K562 (cell line): Measurements from ENCODE around the gene CDC42EP2. TPM values are rescaled to one million over a fixed set of nuclear protein-coding genes. Genes with fewer than 3 reads are reported as not detected.
"Not testable (repeated sequence)": the region's sequence is repeated elsewhere in the genome, so short reads cannot be mapped to it uniquely, and the experiment has no call there.

Source experiments
- ATAC-seq: fragments of 200-7000 bp; cut with Tn5 transposase; 3 replicates; pipeline ENCODE4 v1.9.1; 2020; ENCODE audit warnings: moderate library complexity
- BruUV-seq: library from RNA; stranded (reverse); fragments of 400-500 nt; replicated peaks from 2 replicates; lab custom pipeline; 2021; lab: Mats Ljungman, UMichigan
- CTCF ChIA-PET: fragments of 300-600 bp; formaldehyde crosslinking; extraction: SDS; loops from one replicate; lab custom pipeline; 2021; ENCODE audit warnings: low intra/inter-chr PET ratio; lab: Yijun Ruan, JAX
- POLR2A ChIA-PET: fragments of 300-600, 350-650 bp; sonication (Branson Sonifier 250); formaldehyde crosslinking; extraction: SDS; loops from one replicate; lab custom pipeline; 2021; ENCODE audit warnings: antibody characterized with exemption, inconsistent platforms; lab: Yijun Ruan, JAX
- DNase-seq, 4 experiments: peaks; one replicate each; pipeline versions ENCODE4 v3.0.0 to v3.0.0-alpha.2; 2011 to 2018; ENCODE audit warnings: low spot score in 3 of 4, mixed read lengths in 3 of 4; ENCODE audit errors: extremely low read depth in 1 of 4
- FAIRE-seq: peaks from 2 replicates; lab custom pipeline; 2011; peaks lifted over from hg19 to GRCh38; lab: Jason Lieb, UNC
- H2AFZ ChIP-seq: 2 replicates; pipeline ENCODE4 v1.6.0; 2011; ENCODE audit warnings: low read depth, low read length, control low read depth, inconsistent platforms
- H3K27ac ChIP-seq: fragments of 200-600 bp; 3 replicates; pipeline ENCODE4 v1.8.0; 2011; ENCODE audit warnings: low read depth, mild to moderate bottlenecking, control low read depth, inconsistent platforms, low read length, moderate library complexity, mixed read lengths; ENCODE audit errors: extremely low read depth
- H3K27me3 ChIP-seq, 2 experiments: fragments of 300-600 bp in 1 of 2; 2 replicates in 1 of 2; 3 replicates in 1 of 2; pipeline versions ENCODE4 v1.6.0 to v1.8.0; 2011; ENCODE audit warnings: inconsistent platforms in 2 of 2, low read length in 2 of 2, mild to moderate bottlenecking in 1 of 2, mixed read lengths in 1 of 2, moderate library complexity in 1 of 2; ENCODE audit not compliant: control insufficient read depth in 2 of 2, insufficient read depth in 2 of 2
- H3K36me3 ChIP-seq: fragments of 300-600 bp; 3 replicates; pipeline ENCODE4 v1.8.0; 2011; ENCODE audit warnings: mild to moderate bottlenecking, low read length, inconsistent platforms; ENCODE audit not compliant: control insufficient read depth, insufficient read depth
- H3K4me1 ChIP-seq, 2 experiments: fragments of 200-600 bp in 1 of 2; replicated peaks in 1 of 2; 2 replicates in 1 of 2; 3 replicates in 1 of 2; pipeline versions ENCODE4 v1.5.1 to v1.8.0; 2011; ENCODE audit warnings: inconsistent platforms in 2 of 2, low read length in 2 of 2, mild to moderate bottlenecking in 1 of 2, mixed read lengths in 1 of 2, moderate library complexity in 1 of 2; ENCODE audit not compliant: control insufficient read depth in 2 of 2, insufficient read depth in 2 of 2
- H3K4me2 ChIP-seq: 2 replicates; pipeline ENCODE4 v1.6.1; 2011; ENCODE audit warnings: low read length, control low read depth, inconsistent platforms, mixed read lengths; ENCODE audit not compliant: insufficient read depth
- H3K4me3 ChIP-seq: fragments of 200-600 bp; sonication (generic), shearing (Covaris generic); 2 replicates; pipeline ENCODE4 v1.5.1; 2016; ENCODE audit warnings: control low read depth, inconsistent platforms
- H3K79me2 ChIP-seq: fragments of 200-600 bp; 3 replicates; pipeline ENCODE4 v1.8.0; 2011; ENCODE audit warnings: low read length, inconsistent platforms; ENCODE audit not compliant: control insufficient read depth, insufficient read depth
- H3K9ac ChIP-seq, 2 experiments: 2 replicates each; pipeline versions ENCODE4 v1.6.0 to v1.6.1; 2011; ENCODE audit warnings: low read depth in 2 of 2, low read length in 2 of 2, control low read depth in 1 of 2, inconsistent platforms in 1 of 2, mild to moderate bottlenecking in 1 of 2, mixed read lengths in 1 of 2; ENCODE audit not compliant: insufficient read depth in 1 of 2
- H3K9me1 ChIP-seq: one replicate; pipeline ENCODE4 v1.6.0; 2011; ENCODE audit warnings: inconsistent platforms, mild to moderate bottlenecking, low read length, moderate library complexity; ENCODE audit not compliant: control insufficient read depth, insufficient read depth
- H3K9me3 ChIP-seq: replicated peaks from 2 replicates; pipeline ENCODE4 v1.5.1; 2011; ENCODE audit warnings: low read depth, low read length, inconsistent platforms; ENCODE audit not compliant: control insufficient read depth, insufficient read depth
- H4K20me1 ChIP-seq: replicated peaks from 2 replicates; pipeline ENCODE4 v1.6.1; 2011; ENCODE audit warnings: low read length, inconsistent platforms, mixed read lengths; ENCODE audit not compliant: control insufficient read depth, insufficient read depth
- BCOR ChIP-seq: fragments of 450-650 bp; IDR thresholded peaks from 2 replicates; pipeline ENCODE4 v1.6.1; 2016
- CHD1 ChIP-seq: fragments of 200-600 bp; sonication (generic); IDR thresholded peaks from one replicate; pipeline ENCODE4 v1.6.1; 2012; ENCODE audit warnings: mild to moderate bottlenecking, moderate library complexity, low read length, inconsistent platforms
- DPF2 ChIP-seq: fragments of 450-650 bp; IDR thresholded peaks from 2 replicates; pipeline ENCODE4 v1.6.1; 2016
- ESRRB ChIP-seq: fragments of 250-450 bp; sonication (Bioruptor Pico); IDR thresholded peaks from 2 replicates; pipeline ENCODE4 v1.5.0; 2020; ENCODE audit warnings: mild to moderate bottlenecking, moderate library complexity, borderline replicate concordance
- HDAC3 ChIP-seq: fragments of 450-650 bp; IDR thresholded peaks from 2 replicates; pipeline ENCODE4 v1.6.1; 2018; ENCODE audit warnings: borderline replicate concordance, mild to moderate bottlenecking, moderate library complexity; ENCODE audit not compliant: partially characterized antibody
- HDAC8 ChIP-seq: fragments of 450-650 bp; IDR thresholded peaks from 2 replicates; pipeline ENCODE4 v1.6.1; 2016; ENCODE audit warnings: mild to moderate bottlenecking, missing genetic modification characterization, moderate library complexity, missing compliant biosample characterization
- HES1 ChIP-seq: fragments of 450-650 bp; IDR thresholded peaks from 2 replicates; pipeline ENCODE4 v1.6.1; 2016; ENCODE audit warnings: low read depth, mild to moderate bottlenecking, moderate library complexity
- MBD1 ChIP-seq: fragments of 250-450 bp; sonication (Bioruptor Pico); IDR thresholded peaks from 2 replicates; pipeline ENCODE4 v1.8.0; 2022; ENCODE audit warnings: inconsistent platforms
- THAP7 ChIP-seq: fragments of 250-450 bp; sonication (Bioruptor Pico); IDR thresholded peaks from 2 replicates; pipeline ENCODE4 v1.5.0; 2021
- XRCC3 ChIP-seq: fragments of 450-650 bp; IDR thresholded peaks from 2 replicates; pipeline ENCODE4 v1.6.1; 2017; ENCODE audit warnings: mild to moderate bottlenecking, moderate library complexity
- ZNF121 ChIP-seq: sonication (generic); formaldehyde crosslinking; conservative IDR thresholded peaks from 2 replicates; pipeline ENCODE4 v1.8.0; 2022; ENCODE audit warnings: missing genetic modification reagents
- ZNF282 ChIP-seq: sonication (generic); formaldehyde crosslinking; IDR thresholded peaks from 2 replicates; pipeline ENCODE4 v1.8.1; 2023; ENCODE audit warnings: missing genetic modification reagents
- WGBS: fragments of 100-300 bp; shearing (Covaris generic); methylation state at CpG from one replicate; pipeline ENCODE4 v1.1.6; 2016; ENCODE audit warnings: low coverage, mixed read lengths; ENCODE audit not compliant: insufficient coverage; ENCODE audit errors: missing lambda C conversion rate; 5-methylcytosine and 5-hydroxymethylcytosine counted together
- in situ Hi-C: fragments of 300-500 bp; cut with MboI; formaldehyde crosslinking; loops from 4 replicates; pipeline ENCODE4 v1.15.0; 2018; ENCODE audit warnings: inconsistent platforms, mixed read lengths
- intact Hi-C: fragments of 100-400 bp; cut with micrococcal nuclease; formaldehyde crosslinking; loops from 2 replicates; pipeline ENCODE4 v1.14.2; 2022
- polyA plus RNA-seq, 8 experiments: library from polyadenylated mRNA; depleted of rRNA in 4 of 8; stranded (reverse) in 5 of 8; unstranded in 3 of 8; fragments of >200 nt; fragmentation: Nextera tagmentation in 2 of 8; fragmentation: Illumina TruSeq in 1 of 8; extraction: Ambion mirVana in 2 of 8; extraction: Trizol in 1 of 8; gene quantifications; 2 replicates each; pipeline versions ENCODE4 v1.2.1 to v1.2.3, GENCODE V29; 2011 to 2014; ENCODE audit warnings: inconsistent platforms in 1 of 8, missing spikeins in 1 of 8
- total RNA-seq, 7 experiments: library from RNA; depleted of rRNA in 6 of 7; stranded (reverse); fragments of >200 nt in 6 of 7; fragmentation: Illumina TruSeq in 2 of 7; extraction: Trizol in 2 of 7; gene quantifications; 2 replicates each; pipeline versions ENCODE4 v1.2.1 to v1.2.3, GENCODE V29; 2011 to 2021; ENCODE audit warnings: low replicate concordance in 1 of 7

Gene CDC42EP2
- total and polyA plus RNA-seq, 9 of the 15 experiments (the other 6 are each of a cell fraction or from before 2014, with no cell fraction given): 0.27 to 3.5 (median 0.83) TPM; not detected in 1

- CTCF ChIA-PET: interaction anchor here (0.7 kb wide), 1 partner anchor 181 kb away, joined by 3 read pairs; no protein-coding TSS in a partner anchor
These were observed 17.9 kb downstream of the CDC42EP2 start for GRCh38 chr11:65332591-65332990.

GRCh38 chr11:65334696-65335295 is 20.1 kb downstream of the CDC42EP2 start:
- Histone ChIP-seq H3K4me2 (peak overlapping the region; percentile 87), H3K4me3 (peak overlapping the region; percentile 84), H3K27me3 (no peaks in the 10 kb centered on the region), H3K36me3 (peaks cover 26% of the 10 kb centered on the region), H3K9me3 (no peaks in the 10 kb centered on the region), H3K4me1 (peaks cover 20 to 22% of the 10 kb centered on the region in 2 experiments; a peak in 4 of 5 replicates), H3K9ac (peak overlapping the region; percentile 86 to 92; a peak in 3 of 4 replicates), H3K79me2 (peaks cover 58% of the 10 kb centered on the region), H4K20me1 (peaks cover 9% of the 10 kb centered on the region), H3K9me1 (no peaks in the 10 kb centered on the region), H3K27ac (peak overlapping the region; percentile 75; the same call in 1 of the 3 replicates), H2AFZ (no peak overlapping the region)
- POLR2A ChIA-PET: interaction anchor here (0.6 to 8.2 kb wide), 12 partner anchors 10 to 168 kb away, joined by 3 to 119 read pairs (median 7); partner anchors contain the start of genes CDC42EP2, MALAT1, NEAT1 and TIGD3
- ATAC-seq (0 out of 3 replicates have a peak, but pooled peaks have one; percentile 5), FAIRE-seq (no peak), DNase-seq (no peak)
- no TSS peak for BruUV-seq
- CTCF ChIA-PET: no interaction called here
- 3% methylated on average over 5 of the region's 5 CpGs for WGBS
- in situ Hi-C loops: no loop called here
- intact Hi-C loops: no loop called here
- no peak for TF ChIP-seq DPF2
- TF ChIP-seq HES1: no peak
- no peak for TF ChIP-seq HDAC8
- no peak for TF ChIP-seq ZNF282 (CRISPR knock-in tag)
- no peak for TF ChIP-seq ESRRB
- no peak for TF ChIP-seq HDAC3
- TF ChIP-seq CHD1: peak; percentile 11
- TF ChIP-seq BCOR: no peak
- TF ChIP-seq THAP7 (CRISPR knock-in tag): no peak
- TF ChIP-seq XRCC3: no peak
- TF ChIP-seq MBD1 (CRISPR knock-in tag): no peak

More at GRCh38 chr11:65332591-65332990, 17.9 kb downstream of the CDC42EP2 start:
- POLR2A ChIA-PET: interaction anchor here (1.2 to 8.2 kb wide), 6 partner anchors 9 to 170 kb away, joined by 3 to 119 read pairs (median 16); partner anchors contain the start of genes CDC42EP2, MALAT1 and NEAT1
- H4K20me1 ChIP-seq, H3K9ac ChIP-seq, BruUV-seq, H3K4me2 ChIP-seq, H3K9me3 ChIP-seq, ATAC-seq, H3K27ac ChIP-seq, DNase-seq, H3K4me3 ChIP-seq, H3K9me1 ChIP-seq, FAIRE-seq, in situ Hi-C loops, H3K36me3 ChIP-seq, H3K27me3 ChIP-seq, H2AFZ ChIP-seq, intact Hi-C loops: not testable (repeated sequence)
- H3K4me1 ChIP-seq: peaks cover 12 to 17% of the 10 kb centered on the region in 2 experiments; a peak in 4 of 5 replicates
- H3K79me2 ChIP-seq: peaks cover 38% of the 10 kb centered on the region
- peak; percentile 68 for TF ChIP-seq BCOR
- peak; percentile 92 for TF ChIP-seq ZNF121 (CRISPR knock-in tag)
- 98% methylated on average over 7 of the region's 9 CpGs for WGBS
